Inflammatory macrophage treated with lipopolysaccharide for 1 hour (primary cell): ENCODE data around the gene HSPA1L.
A peak's percentile ranks its signal among the peaks of the same experiment; 100 is the strongest.
"Not testable (repeated sequence)": the region's sequence is repeated elsewhere in the genome, so short reads cannot be mapped to it uniquely, and the experiment has no call there.

Experiments
- DNase-seq, 2 donors: peaks; one replicate each; pipeline ENCODE4 v3.0.0-alpha.2; 2020 to 2022

Gene HSPA1L

GRCh38 chr6:31813465-31813849, 1.6 kb downstream of the HSPA1L start:
- DNase-seq, result no peak

GRCh38 chr6:31811645-31812044, 3.4 kb downstream of the HSPA1L start:
- no peak for DNase-seq

GRCh38 chr6:31808599-31808998, 6.5 kb downstream of the HSPA1L start:
- DNase-seq, result not testable (repeated sequence)

- peak; percentile 97 to 98 for DNase-seq
Observed at GRCh38 chr6:31806470-31807272, 8.4 kb downstream of the HSPA1L start, which contains the start of gene LSM2. LSM2 (minus strand) TSS chr6:31806966; CDS start chr6:31806757, 209 bp downstream.

GRCh38 chr6:31805939-31806469, 9.1 kb downstream of the HSPA1L start:
- DNase-seq, result no peak

GRCh38 chr6:31801031-31801927, 13.8 kb downstream of the HSPA1L start:
- DNase-seq, result not testable (repeated sequence)

GRCh38 chr6:31799781-31800180, 15.3 kb downstream of the HSPA1L start:
- no peak for DNase-seq

- DNase-seq, result no peak
Observed at GRCh38 chr6:31797588-31797987, 17.5 kb downstream of the HSPA1L start.

GRCh38 chr6:31796993-31797385, 18.1 kb downstream of the HSPA1L start:
- no peak for DNase-seq

GRCh38 chr6:31795616-31796298, 19.3 kb downstream of the HSPA1L start, which contains the start of gene VARS1:
VARS1 (minus strand) TSS chr6:31795752; CDS start chr6:31795217, 535 bp downstream.
- DNase-seq, result peak; percentile 96

- peak; percentile 59 to 62 for DNase-seq
Observed at GRCh38 chr6:31794866-31795615, 20.0 kb downstream of the HSPA1L start.

GRCh38 chr6:31794294-31794865, 20.7 kb downstream of the HSPA1L start:
- DNase-seq, result peak in 1 of 2 donors; percentile 12

GRCh38 chr6:31793927-31794245, 21.2 kb downstream of the HSPA1L start:
- DNase-seq, result not testable (repeated sequence)

GRCh38 chr6:31792761-31793171, 22.3 kb downstream of the HSPA1L start:
- no peak for DNase-seq

GRCh38 chr6:31792090-31792374, 23.1 kb downstream of the HSPA1L start:
- no peak for DNase-seq

- peak in 1 of 2 donors; percentile 54 for DNase-seq
Observed at GRCh38 chr6:31791324-31792089, 23.6 kb downstream of the HSPA1L start.

GRCh38 chr6:31785475-31785874, 29.6 kb downstream of the HSPA1L start:
- DNase-seq, result no peak

GRCh38 chr6:31784098-31784925, 30.8 kb downstream of the HSPA1L start:
- no peak for DNase-seq

- DNase-seq, result no peak
Observed at GRCh38 chr6:31782126-31782855, 32.8 kb downstream of the HSPA1L start.
